Glomerular visceral epithelial cell (primary cell): Measurements from ENCODE around the gene LAMA3.

Experiments
- DNase-seq: peaks from one replicate; pipeline ENCODE4 v3.0.0-alpha.2; 2016; ENCODE audit errors: extremely low spot score

LAMA3 gene

DNA sequence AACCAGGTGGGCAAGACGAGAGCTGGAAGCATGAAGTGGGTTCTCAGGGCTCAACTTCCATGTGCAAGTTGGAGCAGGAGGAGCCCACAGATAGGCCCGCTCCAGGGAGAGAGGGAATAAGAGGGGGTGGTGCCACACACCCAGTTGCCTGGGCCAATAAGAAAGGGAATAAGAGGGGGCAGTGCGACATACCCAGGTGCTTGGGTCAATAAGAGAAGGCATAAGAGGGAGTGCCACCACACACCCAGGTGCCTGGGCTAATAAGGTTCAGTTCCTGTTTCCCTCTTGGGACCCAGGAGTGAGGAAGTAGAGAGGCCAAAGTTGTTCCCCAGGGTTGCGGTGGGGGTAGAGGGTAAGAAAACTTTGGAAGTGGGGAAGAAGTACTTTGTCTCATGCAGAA is 127.5 kb downstream of the LAMA3 start:
- no peak for DNase-seq

DNA sequence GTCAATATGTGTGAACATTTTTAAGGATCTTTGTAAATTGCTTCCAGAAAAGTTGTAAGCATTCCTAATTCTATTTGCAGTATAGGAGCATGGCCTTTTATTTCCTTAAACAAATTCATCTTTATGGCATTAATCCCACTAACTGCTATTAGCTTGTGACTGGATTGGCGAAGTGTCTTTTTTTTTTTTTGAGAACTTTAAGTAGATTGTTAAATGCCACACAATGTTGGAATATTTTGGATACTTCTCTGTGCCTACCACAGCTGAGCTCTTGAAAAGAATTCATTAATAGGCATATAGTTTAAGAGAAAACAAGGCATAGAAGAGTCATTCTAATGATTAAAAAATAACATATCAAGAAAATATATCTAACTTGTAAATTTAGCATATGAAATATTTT is 129.7 kb downstream of the LAMA3 start:
- DNase-seq, result no peak

DNA sequence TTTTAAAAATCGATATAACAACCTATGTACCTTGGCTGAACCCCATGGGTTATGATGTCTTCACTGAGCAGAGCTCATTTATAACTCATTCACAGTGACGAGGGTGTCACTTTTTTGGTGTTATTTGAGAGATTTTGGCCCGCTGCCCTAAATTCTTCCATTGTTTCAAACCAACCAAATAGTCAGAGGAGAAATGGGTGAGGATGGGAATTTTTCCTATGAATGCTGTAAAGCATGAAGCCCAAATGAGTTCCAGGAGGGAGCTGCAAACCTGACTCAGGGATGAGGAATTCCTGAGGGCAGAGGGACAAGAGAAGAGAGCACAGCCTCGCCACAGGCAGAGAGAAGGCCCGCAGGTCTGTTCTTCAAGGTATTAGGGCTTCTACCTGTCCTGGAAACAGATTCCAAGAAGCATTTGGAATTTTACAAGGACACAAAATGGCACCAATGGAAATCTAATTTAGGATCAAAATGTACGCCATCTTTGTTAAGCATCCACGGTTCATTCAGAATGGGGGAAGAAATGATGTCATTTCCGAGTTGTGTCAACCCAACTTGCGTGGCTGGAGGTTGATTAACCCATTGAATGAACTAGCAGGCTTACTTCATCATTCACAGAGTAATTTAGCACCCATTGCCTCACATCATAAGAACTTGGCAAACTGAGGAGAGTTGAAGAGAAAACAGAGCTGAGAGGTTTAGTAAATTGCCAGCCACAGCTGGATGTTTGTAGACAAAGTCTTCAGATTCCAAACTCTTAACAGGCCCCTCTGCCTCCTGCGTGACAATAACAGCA is 133.5 kb downstream of the LAMA3 start:
- peak; percentile 88 for DNase-seq

DNA sequence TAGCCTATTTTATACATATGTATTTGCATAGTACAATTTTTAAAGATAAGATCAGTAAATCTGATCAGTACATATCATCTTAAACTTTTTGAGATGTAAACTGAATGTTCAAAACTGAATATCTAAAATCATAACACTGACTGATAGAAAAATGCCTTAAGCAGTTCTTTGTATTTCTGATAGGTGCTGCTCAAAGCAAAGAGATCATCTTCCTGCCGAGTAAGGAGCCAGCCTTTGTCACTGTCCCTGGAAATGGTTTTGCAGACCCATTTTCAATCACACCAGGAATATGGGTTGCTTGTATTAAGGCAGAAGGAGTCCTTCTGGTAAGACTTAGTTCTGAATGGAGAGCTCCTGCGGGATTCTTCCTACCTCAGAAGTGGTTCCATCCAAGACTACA is 135.0 kb downstream of the LAMA3 start:
- no peak for DNase-seq

DNA sequence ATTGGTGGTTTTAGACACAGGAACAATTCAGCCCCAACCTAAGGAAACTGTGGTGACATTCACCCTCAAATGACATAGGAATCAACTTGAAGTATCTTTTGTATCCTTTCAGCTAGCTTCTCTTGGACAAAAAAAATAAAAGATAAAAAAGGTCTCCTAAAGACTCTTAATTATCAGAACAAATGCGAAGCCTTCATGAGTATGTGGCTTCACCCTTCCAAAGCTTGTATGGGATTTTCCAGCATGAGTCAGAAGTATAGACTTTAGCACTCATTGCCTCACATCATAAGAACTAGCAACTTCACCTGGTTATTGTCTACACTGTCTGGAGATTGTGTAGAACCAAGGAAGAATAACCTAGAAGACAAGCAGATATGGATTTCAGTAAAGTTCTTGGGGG is 135.4 kb downstream of the LAMA3 start:
- DNase-seq, result peak; percentile 51

DNA sequence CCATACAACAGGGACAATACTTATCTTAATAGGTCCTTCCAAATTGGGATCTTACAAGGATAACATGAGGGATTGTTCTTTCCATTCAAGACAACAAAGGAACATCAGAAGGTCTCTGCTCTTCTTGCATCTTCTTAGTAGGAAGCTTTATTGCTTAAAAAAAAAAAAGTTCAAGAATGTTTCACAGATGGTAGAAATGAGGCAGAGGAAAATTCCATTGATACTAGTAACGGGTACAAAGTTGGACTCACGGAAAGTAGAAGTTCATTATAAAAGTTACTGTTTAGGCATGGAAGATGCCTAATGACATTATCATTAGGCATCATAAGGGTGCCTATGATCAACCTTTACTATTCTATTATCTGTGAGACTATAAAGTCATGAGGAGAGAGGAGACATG is 136.2 kb downstream of the LAMA3 start:
- DNase-seq, result no peak

DNA sequence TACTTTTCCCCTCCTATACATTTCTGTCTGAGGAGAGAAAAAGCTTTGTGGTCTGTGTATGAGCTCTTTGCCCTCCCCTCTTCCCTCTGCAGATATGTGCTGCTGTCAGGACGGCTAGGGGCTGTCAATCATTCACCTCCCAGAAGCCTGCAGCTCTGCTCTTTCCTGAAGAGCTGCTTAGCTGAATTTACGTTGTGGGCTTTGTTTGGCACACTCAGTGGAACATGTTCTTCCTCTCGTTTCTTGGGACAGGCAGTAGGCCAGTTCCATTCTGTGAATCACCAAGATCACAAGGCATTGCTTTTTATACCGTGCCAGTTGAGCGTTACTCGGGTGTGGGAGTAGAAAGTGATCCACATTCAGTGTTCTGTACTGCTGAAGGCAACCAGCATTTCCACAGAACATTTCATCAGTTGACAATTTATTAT is 136.7 kb downstream of the LAMA3 start:
- peak; percentile 90 for DNase-seq

DNA sequence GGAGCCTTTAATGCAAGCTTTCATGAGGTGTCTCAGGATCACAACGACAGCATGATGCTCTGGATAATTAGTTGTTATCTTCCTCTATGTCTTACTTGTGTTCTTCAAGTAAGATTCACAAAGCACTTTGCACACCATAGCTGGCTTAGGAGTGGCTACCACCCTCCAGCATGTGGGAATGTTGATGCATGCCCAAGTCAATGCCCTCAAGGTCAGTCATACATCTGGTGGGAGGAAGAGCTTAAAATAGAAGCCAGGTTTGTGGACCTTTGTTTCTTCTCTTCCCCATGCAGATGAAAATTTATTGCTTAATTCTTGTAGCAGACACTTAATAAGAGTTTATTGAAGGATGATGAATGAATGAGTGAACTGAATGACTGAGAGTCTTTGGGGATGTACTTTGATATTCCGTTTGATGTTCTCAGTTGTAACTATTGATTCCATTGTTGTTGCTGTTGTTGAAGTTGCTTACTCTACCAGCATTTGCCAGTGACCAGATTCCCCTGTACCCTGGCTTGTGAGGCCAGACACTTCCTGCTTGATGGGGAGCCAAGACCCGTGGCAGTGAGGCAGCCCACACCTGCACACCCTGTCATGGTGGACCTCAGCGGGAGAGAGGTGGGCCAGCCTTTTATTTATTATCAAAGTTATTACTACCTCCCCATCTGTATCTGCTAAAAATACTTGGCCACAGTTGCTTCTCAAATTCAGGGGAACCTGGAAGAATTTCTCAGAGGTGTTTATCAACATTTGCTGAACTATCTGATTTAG is 137.8 kb downstream of the LAMA3 start:
- no peak for DNase-seq

DNA sequence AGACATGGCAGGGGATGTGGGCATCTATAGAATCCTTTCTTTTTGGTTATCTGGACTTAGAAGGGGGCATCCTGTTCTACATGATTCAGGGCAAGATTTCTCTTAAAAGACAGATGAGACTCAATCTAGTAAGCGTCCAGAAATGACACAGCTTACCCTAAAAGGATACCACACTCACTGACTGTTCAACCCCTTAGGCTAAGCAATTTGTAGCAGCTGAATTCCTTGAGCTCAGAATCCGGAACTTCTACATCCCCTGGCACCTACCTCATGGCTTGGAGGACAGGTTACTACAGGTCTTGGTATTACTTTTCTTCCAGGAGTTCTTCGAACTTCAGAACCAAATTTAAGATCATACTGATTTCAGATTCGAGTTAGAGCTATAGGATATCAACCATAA is 138.4 kb downstream of the LAMA3 start:
- peak; percentile 77 for DNase-seq

DNA sequence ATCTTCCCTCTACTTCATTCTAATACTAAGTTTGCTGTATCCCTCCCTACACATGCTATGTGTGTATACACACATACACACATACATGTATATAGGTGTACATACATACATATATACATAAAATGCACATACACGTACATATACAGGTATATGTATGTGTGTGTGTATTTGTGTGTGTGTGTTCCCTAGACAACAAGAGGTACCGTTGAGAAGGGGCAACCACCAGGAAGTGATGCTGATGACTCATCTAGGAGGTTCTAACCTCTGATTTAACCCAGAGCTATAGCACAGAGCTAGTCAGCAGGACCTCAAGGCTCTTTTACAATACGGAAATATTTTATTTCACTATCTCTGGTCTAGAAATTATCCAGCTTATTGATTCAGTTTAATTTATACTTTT is 139.2 kb downstream of the LAMA3 start:
- DNase-seq, result peak; percentile 90

DNA sequence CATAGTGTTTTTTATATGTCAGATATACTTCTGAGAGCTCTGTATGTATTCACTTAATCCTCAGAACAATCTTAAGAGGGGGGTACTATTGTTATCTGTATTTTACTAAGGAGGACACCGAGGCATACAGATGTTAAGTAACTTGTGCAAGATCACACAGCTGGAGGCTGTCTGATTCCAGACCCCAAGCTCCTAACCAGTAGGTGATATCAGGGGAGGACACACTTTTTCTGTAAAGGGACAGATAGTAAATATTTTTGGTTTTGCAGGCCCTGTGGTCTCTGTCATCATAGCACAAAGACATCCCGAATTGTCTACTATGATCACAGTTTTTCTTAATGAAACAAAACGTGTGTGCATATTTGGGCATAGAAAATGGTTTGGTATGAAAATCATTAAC is 143.7 kb downstream of the LAMA3 start:
- no peak for DNase-seq

DNA sequence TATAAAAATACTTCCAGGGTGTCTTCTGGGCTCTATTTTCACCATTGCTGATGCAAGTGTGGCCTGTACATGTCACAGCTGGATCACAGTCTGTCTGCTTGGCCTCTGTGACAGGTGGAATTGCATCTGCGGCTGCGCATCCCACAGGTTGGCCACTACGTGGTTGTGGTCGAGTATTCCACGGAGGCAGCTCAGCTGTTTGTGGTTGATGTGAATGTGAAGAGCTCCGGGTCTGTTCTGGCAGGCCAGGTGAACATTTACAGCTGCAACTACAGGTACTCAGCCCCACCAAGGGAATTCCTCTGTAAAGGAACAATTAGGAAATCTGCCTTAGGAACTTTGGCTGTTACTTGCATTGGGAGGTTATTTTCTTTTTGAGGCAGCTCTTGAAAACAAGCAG is 144.5 kb downstream of the LAMA3 start:
- no peak for DNase-seq

DNA sequence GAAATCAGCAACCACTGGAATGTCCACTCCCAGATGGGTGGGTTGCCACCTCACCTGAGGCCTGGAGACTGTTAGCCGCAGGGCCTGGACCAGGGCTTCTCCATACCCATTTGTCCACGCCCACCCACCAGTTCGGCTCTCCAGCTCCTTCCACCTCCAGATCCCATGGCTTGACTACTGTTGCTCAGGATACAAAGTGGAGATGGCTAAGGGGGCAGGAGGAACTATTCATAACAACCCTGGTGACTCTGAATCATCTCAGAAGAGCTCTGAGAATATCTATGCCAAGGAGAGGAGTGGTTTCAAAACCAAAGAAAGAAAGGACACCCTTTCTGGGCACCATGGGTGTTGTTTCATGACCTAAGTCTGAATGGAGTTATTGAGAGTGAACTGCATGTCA is 145.8 kb downstream of the LAMA3 start:
- no peak for DNase-seq

DNA sequence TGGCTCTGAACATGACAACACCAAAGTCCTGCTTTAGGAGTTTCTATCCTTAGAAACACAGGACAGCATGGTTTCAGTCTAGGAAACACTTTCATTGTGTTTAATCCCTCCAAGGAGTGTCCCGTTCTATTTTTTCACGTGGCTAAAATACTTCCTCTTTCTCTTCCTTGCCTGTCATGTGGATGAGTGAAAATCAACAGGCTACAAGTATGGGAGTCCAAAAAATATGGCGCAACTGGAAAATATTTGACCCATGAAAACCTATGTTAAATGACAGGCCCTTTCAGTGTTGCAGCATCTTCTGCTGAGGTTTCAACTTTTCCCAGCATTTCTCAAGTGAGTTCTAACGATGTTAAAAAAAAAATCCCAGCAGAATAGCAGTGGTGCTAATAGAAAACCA is 146.3 kb downstream of the LAMA3 start:
- DNase-seq, result no peak

DNA sequence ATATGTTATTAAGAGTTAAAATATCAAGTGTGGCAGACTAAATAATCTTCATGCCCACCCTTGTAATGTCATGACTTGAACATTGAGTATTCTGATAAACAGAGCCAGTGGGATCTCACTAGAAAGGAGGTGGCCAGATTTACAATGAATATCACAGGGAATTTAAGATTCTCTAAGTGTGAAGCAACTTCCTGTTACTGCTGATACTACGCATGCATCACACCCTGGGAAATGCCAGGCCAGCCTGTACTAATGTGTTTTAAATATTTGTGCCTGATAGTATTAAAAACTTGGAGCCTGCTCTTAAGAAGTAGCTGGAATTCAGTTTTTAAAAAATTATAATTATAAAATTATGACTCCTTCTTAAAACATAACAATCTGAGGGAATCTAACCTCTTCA is 148.3 kb downstream of the LAMA3 start:
- peak; percentile 61 for DNase-seq

DNA sequence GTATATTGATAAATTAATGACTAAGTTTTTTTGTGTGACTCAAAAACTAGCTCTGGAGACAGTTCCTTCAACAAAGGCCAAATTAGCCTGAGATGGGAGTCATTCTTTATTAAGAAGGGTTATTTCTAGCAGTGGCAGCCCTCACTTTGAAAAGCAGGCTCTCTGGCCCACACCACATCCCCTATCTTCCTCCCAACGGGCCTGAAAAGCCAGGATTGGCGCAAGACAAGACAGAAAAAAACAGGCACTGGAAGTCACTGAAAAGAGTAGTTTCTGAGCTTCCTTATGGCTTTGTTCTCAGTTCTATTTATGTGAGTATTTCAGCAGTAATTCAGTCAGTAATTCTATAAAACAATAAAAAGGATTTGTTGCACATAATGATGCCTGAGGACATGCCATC is 149.0 kb downstream of the LAMA3 start:
- DNase-seq, result no peak

DNA sequence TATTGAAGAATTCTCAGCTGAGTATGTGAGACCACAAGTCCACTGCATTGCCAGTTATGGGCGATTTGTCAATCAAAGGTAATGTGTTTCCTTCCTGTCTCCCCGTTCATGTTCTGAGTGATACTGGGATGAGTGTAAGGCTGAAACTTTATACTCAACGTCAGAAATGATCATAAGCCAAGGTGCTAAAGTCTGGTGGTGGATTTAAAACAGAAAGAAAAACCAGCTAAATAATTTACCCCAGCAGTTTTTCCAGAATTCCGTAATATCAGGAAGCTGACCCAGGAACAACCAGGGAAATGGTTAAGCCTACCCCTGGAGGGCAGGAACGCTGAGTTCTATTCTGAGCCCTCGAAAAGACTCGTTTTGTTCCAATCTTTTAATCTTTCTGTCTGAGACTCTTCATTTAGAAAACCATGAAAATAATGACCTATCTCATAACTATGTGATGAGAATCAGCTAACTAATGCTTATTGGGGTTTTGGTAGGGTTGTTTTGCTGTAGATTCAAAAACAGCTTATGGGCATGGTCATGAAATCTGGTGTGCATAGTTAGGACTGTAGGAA is 149.6 kb downstream of the LAMA3 start:
- peak; percentile 47 for DNase-seq

DNA sequence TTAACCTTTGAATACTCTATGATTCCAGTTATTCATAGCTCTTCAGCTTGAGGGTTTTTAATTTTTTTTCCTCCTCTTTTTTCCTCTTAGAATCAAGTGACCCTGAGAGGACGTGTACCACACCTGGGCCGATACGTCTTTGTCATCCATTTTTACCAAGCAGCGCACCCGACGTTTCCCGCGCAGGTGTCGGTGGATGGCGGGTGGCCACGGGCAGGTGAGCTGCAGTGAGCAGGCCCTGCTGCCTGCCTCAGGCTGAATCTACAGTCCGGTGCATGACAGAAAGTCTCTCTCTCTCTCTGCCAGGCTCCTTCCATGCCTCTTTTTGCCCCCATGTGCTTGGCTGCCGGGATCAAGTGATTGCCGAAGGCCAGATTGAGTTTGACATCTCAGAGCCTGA is 153.1 kb downstream of the LAMA3 start:
- no peak for DNase-seq

DNA sequence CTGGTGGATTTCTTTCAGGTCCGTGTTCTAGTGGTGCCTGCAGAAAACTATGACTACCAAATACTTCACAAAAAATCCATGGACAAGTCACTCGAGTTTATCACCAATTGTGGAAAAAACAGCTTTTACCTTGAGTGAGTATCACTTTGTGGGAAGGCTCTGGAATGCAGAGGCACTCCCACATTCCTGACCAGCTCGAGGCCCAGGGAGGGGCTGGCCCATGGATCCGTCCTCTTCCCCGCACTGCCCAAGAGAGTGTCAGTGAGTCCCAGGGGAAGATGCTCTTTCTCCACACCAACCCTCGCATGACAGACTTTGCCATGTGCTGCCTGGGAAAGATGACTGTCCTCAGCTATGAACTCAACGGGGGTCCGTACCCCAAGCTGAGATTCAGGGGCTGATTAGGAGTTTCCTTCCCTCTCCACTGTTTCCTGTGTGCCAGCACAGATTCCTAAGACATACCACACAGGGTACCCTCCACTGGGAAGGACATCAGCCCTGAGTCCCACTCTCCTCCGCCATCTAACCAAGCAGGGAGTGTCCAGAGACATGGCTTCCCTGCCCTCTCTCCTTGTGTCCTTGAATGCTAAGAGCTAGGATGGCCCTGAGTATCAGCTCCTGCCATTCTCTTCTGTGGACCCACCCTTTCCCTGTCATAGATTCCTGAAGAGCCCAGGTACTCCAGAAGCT is 155.9 kb downstream of the LAMA3 start:
- DNase-seq, result peak; percentile 56

DNA sequence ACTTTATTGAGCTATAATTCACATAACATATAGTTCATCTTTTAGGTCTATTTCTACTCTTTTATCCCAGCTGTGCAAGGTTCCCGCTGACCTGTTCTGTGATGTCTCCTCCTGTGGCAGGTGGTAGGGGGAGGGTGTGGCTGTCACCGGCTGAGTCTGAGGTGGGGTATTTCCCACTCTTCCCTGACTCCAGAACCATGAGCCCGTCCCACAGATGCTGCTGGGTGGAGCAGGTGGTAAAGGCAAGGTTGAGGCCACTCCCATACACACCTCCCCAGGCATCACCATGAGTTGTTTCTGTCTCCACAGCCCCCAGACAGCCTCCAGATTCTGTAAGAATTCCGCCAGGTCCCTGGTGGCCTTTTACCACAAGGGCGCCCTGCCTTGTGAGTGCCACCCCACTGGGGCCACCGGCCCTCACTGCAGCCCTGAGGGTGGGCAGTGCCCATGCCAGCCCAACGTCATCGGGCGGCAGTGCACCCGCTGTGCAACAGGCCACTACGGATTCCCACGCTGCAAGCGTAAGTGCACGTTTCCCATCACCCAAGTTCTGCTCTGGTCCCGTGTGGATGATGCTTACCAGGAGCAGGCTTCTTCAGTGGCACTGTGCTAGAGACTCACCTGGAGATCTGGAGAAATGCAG is 156.9 kb downstream of the LAMA3 start:
- no peak for DNase-seq

DNA sequence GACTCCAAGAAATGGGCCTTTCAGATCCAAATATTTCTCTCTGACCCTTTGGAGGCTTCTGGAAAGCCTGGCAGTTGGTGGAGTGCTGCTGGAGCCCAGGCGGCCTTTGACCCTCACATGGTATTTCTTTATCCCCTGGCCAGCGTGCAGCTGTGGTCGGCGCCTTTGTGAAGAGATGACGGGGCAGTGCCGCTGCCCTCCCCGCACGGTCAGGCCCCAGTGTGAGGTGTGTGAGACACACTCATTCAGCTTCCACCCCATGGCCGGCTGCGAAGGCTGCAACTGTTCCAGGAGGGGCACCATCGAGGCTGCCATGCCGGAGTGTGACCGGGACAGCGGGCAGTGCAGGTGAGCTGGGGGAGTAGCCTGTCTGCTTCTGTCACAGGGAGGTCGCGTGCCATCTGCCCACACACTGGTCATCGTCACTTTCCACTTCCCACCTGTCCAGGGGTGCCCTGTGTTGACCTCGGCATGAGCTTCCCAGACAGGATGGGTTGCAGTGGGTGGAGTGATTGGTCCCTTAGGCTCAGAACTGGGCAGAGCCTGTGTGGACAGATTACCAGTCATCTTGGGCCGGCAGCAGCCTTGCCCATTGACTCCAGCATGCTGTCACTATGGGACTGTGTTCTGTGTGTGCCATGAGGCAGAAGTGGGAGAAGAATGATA is 158.2 kb downstream of the LAMA3 start:
- no peak for DNase-seq
